ENCODE data around the gene FBXO38.

FBXO38 gene

GRCh38 chr5:148426514-148426913 lies 42.8 kb downstream of the FBXO38 start:
- no peak overlapping the region for H3K27ac ChIP-seq (ENCODE audit: insufficient read depth, low read depth, low read length, poor library complexity, severe bottlenecking)
- H3K36me3 ChIP-seq (ENCODE audit: control insufficient read depth, insufficient read depth, low read length) = peaks cover 49% of the 10 kb centered on the region
- H3K4me3 ChIP-seq (ENCODE audit: insufficient read depth, low read depth, low read length) = no peak overlapping the region
- H3K4me1 ChIP-seq (ENCODE audit: control insufficient read depth, insufficient read depth, low read length) = peaks cover 4% of the 10 kb centered on the region
- H3K27me3 ChIP-seq (ENCODE audit: control insufficient read depth, insufficient read depth, low read length, poor library complexity, severe bottlenecking) = no peaks in the 10 kb centered on the region
- no peaks in the 10 kb centered on the region for H3K9me3 ChIP-seq (ENCODE audit: control insufficient read depth, low read length)

- Histone ChIP-seq H3K4me1 (ENCODE audit: control insufficient read depth, insufficient read depth, low read length) (peaks cover 8% of the 10 kb centered on the region), H3K4me3 (ENCODE audit: insufficient read depth, low read depth, low read length) (no peak overlapping the region), H3K36me3 (ENCODE audit: control insufficient read depth, insufficient read depth, low read length) (peaks cover 45% of the 10 kb centered on the region), H3K27ac (ENCODE audit: insufficient read depth, low read depth, low read length, poor library complexity, severe bottlenecking) (no peak overlapping the region), H3K9me3 (ENCODE audit: control insufficient read depth, low read length) (no peaks in the 10 kb centered on the region), H3K27me3 (ENCODE audit: control insufficient read depth, insufficient read depth, low read length, poor library complexity, severe bottlenecking) (no peaks in the 10 kb centered on the region)
- WGBS, 2 experiments = 90 to 92% methylated on average over 14 of the region's 14 CpGs
Measured at GRCh38 chr5:148427370-148428042, 43.7 kb downstream of the FBXO38 start.

- 89 to 93% methylated on average over 2 of the region's 2 CpGs for WGBS, 2 experiments
- H3K27me3 ChIP-seq (ENCODE audit: control insufficient read depth, insufficient read depth, low read length, poor library complexity, severe bottlenecking) = no peaks in the 10 kb centered on the region
- no peak overlapping the region for H3K4me3 ChIP-seq (ENCODE audit: insufficient read depth, low read depth, low read length)
- no peaks in the 10 kb centered on the region for H3K9me3 ChIP-seq (ENCODE audit: control insufficient read depth, low read length)
- no peak overlapping the region for H3K27ac ChIP-seq (ENCODE audit: insufficient read depth, low read depth, low read length, poor library complexity, severe bottlenecking)
- H3K36me3 ChIP-seq (ENCODE audit: control insufficient read depth, insufficient read depth, low read length) = peaks cover 43% of the 10 kb centered on the region
- peaks cover 8% of the 10 kb centered on the region for H3K4me1 ChIP-seq (ENCODE audit: control insufficient read depth, insufficient read depth, low read length)
Measured at GRCh38 chr5:148428848-148429247, 45.1 kb downstream of the FBXO38 start.

GRCh38 chr5:148433826-148434225 lies 50.1 kb downstream of the FBXO38 start:
- H3K36me3 ChIP-seq (ENCODE audit: control insufficient read depth, insufficient read depth, low read length) = peaks cover 20% of the 10 kb centered on the region
- H3K27me3 ChIP-seq (ENCODE audit: control insufficient read depth, insufficient read depth, low read length, poor library complexity, severe bottlenecking) = no peaks in the 10 kb centered on the region
- H3K4me1 ChIP-seq (ENCODE audit: control insufficient read depth, insufficient read depth, low read length) = peaks cover 8% of the 10 kb centered on the region
- H3K9me3 ChIP-seq (ENCODE audit: control insufficient read depth, low read length) = no peaks in the 10 kb centered on the region
- 97 to 98% methylated on average over 3 of the region's 3 CpGs for WGBS, 2 experiments
- H3K27ac ChIP-seq (ENCODE audit: insufficient read depth, low read depth, low read length, poor library complexity, severe bottlenecking) = no peak overlapping the region
- no peak overlapping the region for H3K4me3 ChIP-seq (ENCODE audit: insufficient read depth, low read depth, low read length)

- Histone ChIP-seq H3K4me3 (ENCODE audit: insufficient read depth, low read depth, low read length) (no peak overlapping the region), H3K27me3 (ENCODE audit: control insufficient read depth, insufficient read depth, low read length, poor library complexity, severe bottlenecking) (no peaks in the 10 kb centered on the region), H3K36me3 (ENCODE audit: control insufficient read depth, insufficient read depth, low read length) (peaks cover 28% of the 10 kb centered on the region), H3K27ac (ENCODE audit: insufficient read depth, low read depth, low read length, poor library complexity, severe bottlenecking) (no peak overlapping the region), H3K4me1 (ENCODE audit: control insufficient read depth, insufficient read depth, low read length) (peaks cover 8% of the 10 kb centered on the region), H3K9me3 (ENCODE audit: control insufficient read depth, low read length) (no peaks in the 10 kb centered on the region)
- 92 to 95% methylated on average over 2 to 3 of the region's 3 CpGs for WGBS, 2 experiments
Measured at GRCh38 chr5:148436029-148436428, 52.3 kb downstream of the FBXO38 start.

- 93 to 96% methylated on average over 6 of the region's 6 CpGs for WGBS, 2 experiments
Measured at GRCh38 chr5:148437249-148437648, 53.5 kb downstream of the FBXO38 start.

GRCh38 chr5:148438933-148439332 lies 55.2 kb downstream of the FBXO38 start:
- no peaks in the 10 kb centered on the region for H3K4me1 ChIP-seq (ENCODE audit: control insufficient read depth, insufficient read depth, low read length)
- H3K27ac ChIP-seq (ENCODE audit: insufficient read depth, low read depth, low read length, poor library complexity, severe bottlenecking) = no peak overlapping the region
- H3K4me3 ChIP-seq (ENCODE audit: insufficient read depth, low read depth, low read length) = no peak overlapping the region
- H3K9me3 ChIP-seq (ENCODE audit: control insufficient read depth, low read length) = no peaks in the 10 kb centered on the region
- 93 to 96% methylated on average over 2 of the region's 2 CpGs for WGBS, 2 experiments
- H3K27me3 ChIP-seq (ENCODE audit: control insufficient read depth, insufficient read depth, low read length, poor library complexity, severe bottlenecking) = no peaks in the 10 kb centered on the region
- peaks cover 31% of the 10 kb centered on the region for H3K36me3 ChIP-seq (ENCODE audit: control insufficient read depth, insufficient read depth, low read length)

More at GRCh38 chr5:148437249-148437648, 53.5 kb downstream of the FBXO38 start:
- Histone ChIP-seq H3K9me3 (ENCODE audit: control insufficient read depth, low read length) (no peaks in the 10 kb centered on the region), H3K27me3 (ENCODE audit: control insufficient read depth, insufficient read depth, low read length, poor library complexity, severe bottlenecking) (no peaks in the 10 kb centered on the region), H3K4me1 (ENCODE audit: control insufficient read depth, insufficient read depth, low read length) (no peaks in the 10 kb centered on the region), H3K4me3 (ENCODE audit: insufficient read depth, low read depth, low read length) (no peak overlapping the region), H3K27ac (ENCODE audit: insufficient read depth, low read depth, low read length, poor library complexity, severe bottlenecking) (no peak overlapping the region), H3K36me3 (ENCODE audit: control insufficient read depth, insufficient read depth, low read length) (peaks cover 36% of the 10 kb centered on the region)

- WGBS, 2 experiments = 68 to 75% methylated on average over 1 of the region's 1 CpG
- Histone ChIP-seq H3K27ac (ENCODE audit: insufficient read depth, low read depth, low read length, poor library complexity, severe bottlenecking) (no peak overlapping the region), H3K36me3 (ENCODE audit: control insufficient read depth, insufficient read depth, low read length) (peaks cover 20% of the 10 kb centered on the region), H3K4me1 (ENCODE audit: control insufficient read depth, insufficient read depth, low read length) (no peaks in the 10 kb centered on the region), H3K4me3 (ENCODE audit: insufficient read depth, low read depth, low read length) (no peak overlapping the region), H3K9me3 (ENCODE audit: control insufficient read depth, low read length) (no peaks in the 10 kb centered on the region), H3K27me3 (ENCODE audit: control insufficient read depth, insufficient read depth, low read length, poor library complexity, severe bottlenecking) (no peaks in the 10 kb centered on the region)
Measured at GRCh38 chr5:148443241-148443640, 59.5 kb downstream of the FBXO38 start.

- no peaks in the 10 kb centered on the region for H3K4me1 ChIP-seq (ENCODE audit: control insufficient read depth, insufficient read depth, low read length)
- H3K27me3 ChIP-seq (ENCODE audit: control insufficient read depth, insufficient read depth, low read length, poor library complexity, severe bottlenecking) = no peaks in the 10 kb centered on the region
- H3K27ac ChIP-seq (ENCODE audit: insufficient read depth, low read depth, low read length, poor library complexity, severe bottlenecking) = no peak overlapping the region
- no peak overlapping the region for H3K4me3 ChIP-seq (ENCODE audit: insufficient read depth, low read depth, low read length)
- WGBS, 2 experiments = 58 to 68% methylated on average over 5 of the region's 5 CpGs
- H3K36me3 ChIP-seq (ENCODE audit: control insufficient read depth, insufficient read depth, low read length) = peaks cover 17% of the 10 kb centered on the region
- H3K9me3 ChIP-seq (ENCODE audit: control insufficient read depth, low read length) = no peaks in the 10 kb centered on the region
Measured at GRCh38 chr5:148443998-148444397, 60.2 kb downstream of the FBXO38 start.

GRCh38 chr5:148445578-148445977 lies 61.8 kb downstream of the FBXO38 start:
- Histone ChIP-seq H3K27me3 (ENCODE audit: control insufficient read depth, insufficient read depth, low read length, poor library complexity, severe bottlenecking) (no peaks in the 10 kb centered on the region), H3K4me1 (ENCODE audit: control insufficient read depth, insufficient read depth, low read length) (no peaks in the 10 kb centered on the region), H3K4me3 (ENCODE audit: insufficient read depth, low read depth, low read length) (no peak overlapping the region), H3K27ac (ENCODE audit: insufficient read depth, low read depth, low read length, poor library complexity, severe bottlenecking) (no peak overlapping the region), H3K36me3 (ENCODE audit: control insufficient read depth, insufficient read depth, low read length) (peaks cover 11% of the 10 kb centered on the region), H3K9me3 (ENCODE audit: control insufficient read depth, low read length) (no peaks in the 10 kb centered on the region)
- WGBS, 2 experiments = 84 to 93% methylated on average over 2 of the region's 3 CpGs

GRCh38 chr5:148446611-148447010 lies 62.9 kb downstream of the FBXO38 start:
- Histone ChIP-seq H3K36me3 (ENCODE audit: control insufficient read depth, insufficient read depth, low read length) (peaks cover 8% of the 10 kb centered on the region), H3K9me3 (ENCODE audit: control insufficient read depth, low read length) (no peaks in the 10 kb centered on the region), H3K4me1 (ENCODE audit: control insufficient read depth, insufficient read depth, low read length) (no peaks in the 10 kb centered on the region), H3K27ac (ENCODE audit: insufficient read depth, low read depth, low read length, poor library complexity, severe bottlenecking) (no peak overlapping the region), H3K27me3 (ENCODE audit: control insufficient read depth, insufficient read depth, low read length, poor library complexity, severe bottlenecking) (no peaks in the 10 kb centered on the region), H3K4me3 (ENCODE audit: insufficient read depth, low read depth, low read length) (no peak overlapping the region)
- 91 to 93% methylated on average over 2 of the region's 2 CpGs for WGBS, 2 experiments
